ENCODE results near the gene RGCC. TPM values are rescaled to one million over a fixed set of nuclear protein-coding genes. Genes with fewer than 3 reads are reported as not detected.

RGCC gene
- total and polyA plus RNA-seq, 7 donors = 8.3 to 65.3 (median 30.4) TPM

DNA sequence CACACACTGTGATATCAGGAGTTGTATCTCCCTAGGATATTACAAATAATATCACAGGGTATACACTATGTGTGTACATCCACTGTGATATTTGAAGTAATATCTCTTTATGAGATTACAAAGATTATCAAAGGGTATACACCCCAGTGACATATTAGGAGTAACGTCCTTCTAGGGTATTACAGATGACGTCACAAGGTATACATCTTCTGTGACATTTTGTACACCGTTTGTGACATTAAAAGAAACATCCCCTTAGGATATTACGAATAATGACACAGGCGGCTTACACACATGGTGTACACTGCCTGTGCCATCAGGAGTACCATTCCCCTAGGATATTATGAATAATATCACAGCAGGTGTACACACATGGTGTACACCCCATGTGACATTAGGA is 13.4 kb upstream of the RGCC start:
- Histone ChIP-seq H3K27ac (no peak overlapping the region), H3K27me3 (no peaks in the 10 kb centered on the region), H3K4me1 (no peaks in the 10 kb centered on the region), H3K9me3 (no peaks in the 10 kb centered on the region), H3K36me3 (no peaks in the 10 kb centered on the region), H3K4me3 (no peak overlapping the region)
- DNase-seq = no peak
- intact Hi-C loops (cut with DNase I) = no loop called here
- no peak for TF ChIP-seq POLR2A (IDR thresholded peaks at IDR 0.05)
- TF ChIP-seq EP300 (IDR thresholded peaks at IDR 0.05) = no peak
- TF ChIP-seq, protein P1, sequence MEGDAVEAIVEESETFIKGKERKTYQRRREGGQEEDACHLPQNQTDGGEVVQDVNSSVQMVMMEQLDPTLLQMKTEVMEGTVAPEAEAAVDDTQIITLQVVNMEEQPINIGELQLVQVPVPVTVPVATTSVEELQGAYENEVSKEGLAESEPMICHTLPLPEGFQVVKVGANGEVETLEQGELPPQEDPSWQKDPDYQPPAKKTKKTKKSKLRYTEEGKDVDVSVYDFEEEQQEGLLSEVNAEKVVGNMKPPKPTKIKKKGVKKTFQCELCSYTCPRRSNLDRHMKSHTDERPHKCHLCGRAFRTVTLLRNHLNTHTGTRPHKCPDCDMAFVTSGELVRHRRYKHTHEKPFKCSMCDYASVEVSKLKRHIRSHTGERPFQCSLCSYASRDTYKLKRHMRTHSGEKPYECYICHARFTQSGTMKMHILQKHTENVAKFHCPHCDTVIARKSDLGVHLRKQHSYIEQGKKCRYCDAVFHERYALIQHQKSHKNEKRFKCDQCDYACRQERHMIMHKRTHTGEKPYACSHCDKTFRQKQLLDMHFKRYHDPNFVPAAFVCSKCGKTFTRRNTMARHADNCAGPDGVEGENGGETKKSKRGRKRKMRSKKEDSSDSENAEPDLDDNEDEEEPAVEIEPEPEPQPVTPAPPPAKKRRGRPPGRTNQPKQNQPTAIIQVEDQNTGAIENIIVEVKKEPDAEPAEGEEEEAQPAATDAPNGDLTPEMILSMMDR (IDR thresholded peaks at IDR 0.05) = no peak
- TF ChIP-seq POLR2AphosphoS5 (IDR thresholded peaks at IDR 0.05) = no peak
- WGBS, 2 donors = 78 to 94% methylated on average over 5 of the region's 5 CpGs

DNA sequence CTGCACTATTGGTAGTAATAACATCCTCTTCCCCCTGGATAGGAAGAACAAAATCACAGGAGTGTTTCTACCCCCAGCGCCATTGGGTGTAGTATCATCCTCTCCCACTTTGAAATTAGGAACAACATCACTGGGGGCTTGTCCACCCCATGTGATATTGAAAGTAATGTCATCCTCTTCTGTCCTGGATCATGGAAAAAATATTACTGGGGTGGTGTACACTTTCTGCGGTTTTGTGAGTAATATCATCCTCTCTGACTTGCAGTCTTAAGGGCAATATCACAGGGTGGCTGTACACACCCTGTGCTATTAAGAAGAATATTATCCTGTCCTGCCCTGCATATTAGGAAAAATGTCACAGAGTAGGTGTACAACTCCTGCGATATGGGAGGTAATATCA is 4.9 kb upstream of the RGCC start:
- Histone ChIP-seq H3K4me3 (no peak overlapping the region), H3K9me3 (no peaks in the 10 kb centered on the region), H3K27ac (no peak overlapping the region), H3K27me3 (peaks cover 5 to 12% (median 7%) of the 10 kb centered on the region in 3 donors), H3K36me3 (no peaks in the 10 kb centered on the region), H3K4me1 (peaks cover 0 to 10% (median 8%) of the 10 kb centered on the region in 4 donors)
- 71 to 85% methylated on average over 3 of the region's 3 CpGs for WGBS, 2 donors
- DNase-seq = no peak
- intact Hi-C loops (cut with DNase I) = no loop called here
- TF ChIP-seq POLR2A (IDR thresholded peaks at IDR 0.05) = no peak
- TF ChIP-seq, protein P1 (IDR thresholded peaks at IDR 0.05) = no peak
- TF ChIP-seq EP300 (IDR thresholded peaks at IDR 0.05) = no peak
- no peak for TF ChIP-seq POLR2AphosphoS5 (IDR thresholded peaks at IDR 0.05)

DNA sequence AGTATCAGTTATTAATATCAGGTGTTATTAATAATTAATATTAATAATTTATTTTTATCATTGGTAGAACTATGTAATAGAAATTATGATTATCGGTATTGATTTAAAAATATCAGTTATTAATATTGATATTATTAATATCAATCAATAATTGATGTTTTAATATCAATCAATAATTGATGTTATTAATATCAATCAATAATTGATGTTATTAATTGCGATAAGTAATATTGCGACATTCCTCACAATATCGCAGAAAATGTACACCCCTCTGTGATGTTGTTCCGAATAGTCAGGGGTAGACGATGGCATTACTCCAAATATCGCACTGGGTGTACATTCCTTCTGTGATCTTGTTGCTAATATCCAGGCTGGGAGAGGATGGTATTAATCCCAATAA is 3.7 kb upstream of the RGCC start:
- TF ChIP-seq EP300 (IDR thresholded peaks at IDR 0.05) (no peak), POLR2AphosphoS5 (IDR thresholded peaks at IDR 0.05) (no peak), POLR2A (IDR thresholded peaks at IDR 0.05) (no peak)
- TF ChIP-seq, protein P1 (IDR thresholded peaks at IDR 0.05) = no peak
- intact Hi-C loops (cut with DNase I) = no loop called here

DNA sequence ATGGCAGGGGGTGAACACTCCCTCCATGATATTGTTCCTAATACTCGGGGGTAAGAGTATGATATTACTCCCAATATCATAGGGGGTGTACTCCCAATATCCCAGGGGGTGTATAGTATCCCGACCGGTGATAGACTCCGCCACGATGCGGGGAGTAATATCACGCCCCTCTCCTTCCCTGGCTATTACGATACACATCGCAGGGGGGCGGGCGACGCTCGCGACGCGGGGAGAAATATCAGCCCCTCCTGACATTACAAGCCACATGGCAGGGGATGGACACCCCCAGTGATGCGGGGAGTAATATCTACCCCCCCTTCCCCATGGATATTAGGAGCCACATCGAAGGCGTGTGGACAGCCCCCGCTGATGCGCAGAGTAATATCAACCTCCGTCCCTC is 3.2 kb upstream of the RGCC start:
- Histone ChIP-seq H3K4me3 (no peak overlapping the region), H3K36me3 (no peaks in the 10 kb centered on the region), H3K9me3 (no peaks in the 10 kb centered on the region), H3K27me3 (peaks cover 9 to 29% (median 19%) of the 10 kb centered on the region in 3 donors), H3K4me1 (peaks cover 0 to 24% (median 22%) of the 10 kb centered on the region in 4 donors), H3K27ac (no peak overlapping the region)
- no peak for TF ChIP-seq POLR2AphosphoS5 (IDR thresholded peaks at IDR 0.05)
- no peak for TF ChIP-seq POLR2A (IDR thresholded peaks at IDR 0.05)
- TF ChIP-seq EP300 (IDR thresholded peaks at IDR 0.05) = no peak
- TF ChIP-seq, protein P1 (IDR thresholded peaks at IDR 0.05) = no peak
- DNase-seq = no peak
- intact Hi-C loops (cut with DNase I) = no loop called here
- 92 to 96% methylated on average over 22 of the region's 22 CpGs for WGBS, 2 donors

More for the DNA sequence above, 3.7 kb upstream of the RGCC start:
- Histone ChIP-seq H3K4me3 (no peak overlapping the region), H3K27ac (no peak overlapping the region), H3K27me3 (peaks cover 9 to 23% (median 18%) of the 10 kb centered on the region in 3 donors), H3K9me3 (no peaks in the 10 kb centered on the region), H3K36me3 (no peaks in the 10 kb centered on the region), H3K4me1 (peaks cover 0 to 22% (median 20%) of the 10 kb centered on the region in 4 donors)
- WGBS, 2 donors = 89 to 93% methylated on average over 7 of the region's 7 CpGs
- no peak for DNase-seq
